Measurements from ENCODE around the gene SIPA1L3. TPM values are rescaled to one million over a fixed set of nuclear protein-coding genes. Genes with fewer than 3 reads are reported as not detected.

The SIPA1L3 gene
- total and polyA plus RNA-seq, 9 of the 15 experiments (the other 6 are each of a cell fraction or from before 2014, with no cell fraction given): 0.01 to 6.1 (median 2.5) TPM

DNA sequence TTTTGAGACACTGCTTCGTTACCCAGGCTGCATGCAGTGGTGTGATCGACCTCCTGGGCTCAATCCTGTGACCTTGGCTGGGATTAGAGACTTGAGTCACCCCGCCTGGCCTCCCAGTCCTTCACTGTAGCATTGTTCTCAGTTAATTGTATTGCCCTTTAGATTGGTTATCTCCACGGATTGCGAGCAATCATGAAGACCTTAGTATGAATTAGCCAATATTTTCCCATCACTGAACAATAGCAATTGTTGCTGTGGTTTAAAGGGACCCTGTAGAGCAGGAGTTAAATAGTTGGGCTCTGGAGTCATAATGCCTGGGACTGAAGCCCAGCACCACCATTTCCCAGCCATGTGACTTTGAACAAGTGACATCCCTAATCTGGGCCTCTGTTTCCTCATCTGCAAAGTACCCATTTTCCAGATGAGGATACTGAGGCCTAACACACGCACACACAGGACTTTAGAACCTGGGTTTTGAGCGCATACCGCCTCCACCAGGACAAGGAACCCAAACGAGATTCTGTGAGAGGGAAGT is 340.8 kb downstream of the SIPA1L3 start:
- ATAC-seq: no peak
- ChIA-PET POLR2A (no interaction called here), CTCF (ENCODE audit: low intra/inter-chr PET ratio) (no interaction called here)
- DNase-seq (ENCODE audit: extremely low read depth in 1 of 4, low spot score in 3 of 4): no peak
- H3K79me2 ChIP-seq (ENCODE audit: control insufficient read depth, insufficient read depth, low read length): peaks cover 6% of the 10 kb centered on the region; the same call in 2 of the 3 replicates
- in situ Hi-C loops (cut with MboI): no loop called here
- H3K4me1 ChIP-seq (replicated peaks in 1 of 2; ENCODE audit: control insufficient read depth in 2 of 2, insufficient read depth in 2 of 2, low read length in 2 of 2): peaks cover 7 to 37% of the 10 kb centered on the region in 2 experiments; a peak in 4 of 5 replicates
- H3K36me3 ChIP-seq (ENCODE audit: control insufficient read depth, insufficient read depth, low read length): peaks cover 16% of the 10 kb centered on the region; the same call in 2 of the 3 replicates
- H4K20me1 ChIP-seq (replicated peaks; ENCODE audit: control insufficient read depth, insufficient read depth, low read length): no peaks in the 10 kb centered on the region
- no peak overlapping the region for H2AFZ ChIP-seq (ENCODE audit: low read depth, low read length)
- no peaks in the 10 kb centered on the region for H3K9me3 ChIP-seq (replicated peaks; ENCODE audit: control insufficient read depth, insufficient read depth, low read depth, low read length)
- no peak overlapping the region for H3K9ac ChIP-seq (ENCODE audit: insufficient read depth in 1 of 2, low read depth in 2 of 2, low read length in 2 of 2)
- no peak overlapping the region for H3K4me3 ChIP-seq
- intact Hi-C loops (cut with micrococcal nuclease): no loop called here
- FAIRE-seq: no peak
- no peaks in the 10 kb centered on the region for H3K27me3 ChIP-seq (ENCODE audit: control insufficient read depth in 2 of 2, insufficient read depth in 2 of 2, low read length in 2 of 2)
- no peaks in the 10 kb centered on the region for H3K9me1 ChIP-seq (ENCODE audit: control insufficient read depth, insufficient read depth, low read length)
- BruUV-seq (replicated peaks): no TSS peak
- 64% methylated on average over 9 of the region's 9 CpGs for WGBS (ENCODE audit: insufficient coverage, low coverage, missing lambda C conversion rate)
- H3K4me2 ChIP-seq (ENCODE audit: insufficient read depth, low read length): no peak overlapping the region
- no peak overlapping the region for H3K27ac ChIP-seq (ENCODE audit: extremely low read depth, low read depth, low read length)
- TF ChIP-seq KDM1A (IDR thresholded peaks at IDR 0.05) (peak; percentile 73 to 88), HNRNPK (IDR thresholded peaks at IDR 0.05; ENCODE audit: low read depth, low read length, poor library complexity, severe bottlenecking) (no peak), SRSF7 (optimal IDR thresholded peaks at IDR 0.05; ENCODE audit: low read depth, low read length) (no peak), ADNP (tag; IDR thresholded peaks at IDR 0.05) (peak; percentile 88), BRD4 (IDR thresholded peaks at IDR 0.05) (no peak), XRCC4 (IDR thresholded peaks at IDR 0.05; ENCODE audit: extremely low read depth, insufficient read depth, insufficient read length) (no peak), FOXP1 (CRISPR knock-in tag; IDR thresholded peaks at IDR 0.05) (no peak), HDAC2 (IDR thresholded peaks at IDR 0.05) (peak; percentile 59; the same call in 1 of the 2 replicates), CBX1 (IDR thresholded peaks at IDR 0.05; ENCODE audit: low read depth) (peak; percentile 58; the same call in 1 of the 2 replicates), ATF1 (CRISPR knock-in tag; IDR thresholded peaks at IDR 0.05) (no peak), ATF1 (tag; IDR thresholded peaks at IDR 0.05) (no peak), MEF2A (IDR thresholded peaks at IDR 0.05; ENCODE audit: control insufficient read depth, low read depth, low read length) (no peak), BCOR (IDR thresholded peaks at IDR 0.05) (peak; percentile 98), MTF1 (CRISPR knock-in tag; IDR thresholded peaks at IDR 0.05; ENCODE audit: borderline replicate concordance) (no peak), ATF7 (IDR thresholded peaks at IDR 0.05) (no peak), SOX6 (IDR thresholded peaks at IDR 0.05) (peak; percentile 61; the same call in 1 of the 2 replicates), LCOR (CRISPR knock-in tag; IDR thresholded peaks at IDR 0.05) (no peak), PTBP1 (IDR thresholded peaks at IDR 0.05; ENCODE audit: low read depth, low read length) (peak; percentile 73; the same call in 1 of the 2 replicates), MAFK (IDR thresholded peaks at IDR 0.05; ENCODE audit: low read length) (no peak), CBX3 (IDR thresholded peaks at IDR 0.05; ENCODE audit: borderline replicate concordance in 1 of 2, low read length in 2 of 2) (0 out of 3 replicates have a peak, but pooled peaks of 1 of the 2 experiments have one; percentile 23), POU5F1 (IDR thresholded peaks at IDR 0.05; ENCODE audit: borderline replicate concordance, low read depth, low read length, partially characterized antibody) (no peak), ZNF668 (CRISPR knock-in tag; IDR thresholded peaks at IDR 0.05) (no peak), PHF20 (IDR thresholded peaks at IDR 0.05; ENCODE audit: partially characterized antibody) (peak; percentile 53), RBM25 (IDR thresholded peaks at IDR 0.05; ENCODE audit: low read depth, low read length, severe bottlenecking) (peak; percentile 86)
- TF ChIP-seq, protein P1, sequence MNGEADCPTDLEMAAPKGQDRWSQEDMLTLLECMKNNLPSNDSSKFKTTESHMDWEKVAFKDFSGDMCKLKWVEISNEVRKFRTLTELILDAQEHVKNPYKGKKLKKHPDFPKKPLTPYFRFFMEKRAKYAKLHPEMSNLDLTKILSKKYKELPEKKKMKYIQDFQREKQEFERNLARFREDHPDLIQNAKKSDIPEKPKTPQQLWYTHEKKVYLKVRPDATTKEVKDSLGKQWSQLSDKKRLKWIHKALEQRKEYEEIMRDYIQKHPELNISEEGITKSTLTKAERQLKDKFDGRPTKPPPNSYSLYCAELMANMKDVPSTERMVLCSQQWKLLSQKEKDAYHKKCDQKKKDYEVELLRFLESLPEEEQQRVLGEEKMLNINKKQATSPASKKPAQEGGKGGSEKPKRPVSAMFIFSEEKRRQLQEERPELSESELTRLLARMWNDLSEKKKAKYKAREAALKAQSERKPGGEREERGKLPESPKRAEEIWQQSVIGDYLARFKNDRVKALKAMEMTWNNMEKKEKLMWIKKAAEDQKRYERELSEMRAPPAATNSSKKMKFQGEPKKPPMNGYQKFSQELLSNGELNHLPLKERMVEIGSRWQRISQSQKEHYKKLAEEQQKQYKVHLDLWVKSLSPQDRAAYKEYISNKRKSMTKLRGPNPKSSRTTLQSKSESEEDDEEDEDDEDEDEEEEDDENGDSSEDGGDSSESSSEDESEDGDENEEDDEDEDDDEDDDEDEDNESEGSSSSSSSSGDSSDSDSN (IDR thresholded peaks at IDR 0.05; ENCODE audit: borderline replicate concordance in 1 of 2, low read depth in 2 of 2, low read length in 2 of 2): no peak

All from K562 (cell line).